Endothelial cell of umbilical vein (primary cell): ENCODE measurements around the gene KRTAP4-11. TPM values are rescaled to one million over a fixed set of nuclear protein-coding genes. Genes with fewer than 3 reads are reported as not detected.

Source experiments
- BruUV-seq: library from RNA; stranded (reverse); fragments of 400-500 nt; replicated peaks from 2 replicates; lab custom pipeline; 2021; lab: Mats Ljungman, UMichigan
- CTCF ChIA-PET: fragments of 300-600, 350-600 bp; sonication (Branson Sonifier 250); formaldehyde crosslinking; loops from one replicate; lab custom pipeline; 2021; ENCODE audit warnings: antibody characterized with exemption, inconsistent platforms; lab: Charles Lee
- POLR2A ChIA-PET: fragments of 300-600, 350-600 bp; sonication (Branson Sonifier 250); formaldehyde crosslinking; loops from one replicate; lab custom pipeline; 2021; ENCODE audit warnings: antibody characterized with exemption, inconsistent platforms; lab: Charles Lee
- DNase-seq: peaks from one replicate; pipeline ENCODE4 v3.0.0-alpha.2; 2011; ENCODE audit warnings: low read depth, low spot score
- FAIRE-seq: peaks from 2 replicates; lab custom pipeline; 2011; peaks lifted over from hg19 to GRCh38; lab: Jason Lieb, UNC
- H2AFZ ChIP-seq: 2 replicates; pipeline ENCODE4 v1.6.0; 2012; ENCODE audit warnings: low read depth, low read length, control low read depth, inconsistent platforms
- H3K27ac ChIP-seq: 2 replicates; pipeline ENCODE4 v1.5.1; 2011; ENCODE audit warnings: low read depth, mild to moderate bottlenecking, control low read depth, low read length, moderate library complexity; ENCODE audit not compliant: insufficient read depth
- H3K27me3 ChIP-seq, 2 experiments: 2 replicates each; pipeline versions ENCODE4 v1.6.0 to v1.6.1; 2011; ENCODE audit warnings: low read length in 2 of 2, mixed read lengths in 1 of 2; ENCODE audit not compliant: control insufficient read depth in 2 of 2, insufficient read depth in 2 of 2
- H3K36me3 ChIP-seq, 2 experiments: 2 replicates in 1 of 2; 3 replicates in 1 of 2; pipeline ENCODE4 v1.5.1; 2011; ENCODE audit warnings: low read length in 2 of 2, mild to moderate bottlenecking in 1 of 2, moderate library complexity in 1 of 2; ENCODE audit not compliant: control insufficient read depth in 2 of 2, insufficient read depth in 2 of 2; ENCODE audit errors: extremely low read depth in 1 of 2
- H3K4me1 ChIP-seq: 3 replicates; pipeline ENCODE4 v1.5.1; 2011; ENCODE audit warnings: mild to moderate bottlenecking, low read length; ENCODE audit not compliant: control insufficient read depth, insufficient read depth; ENCODE audit errors: extremely low read depth
- H3K4me2 ChIP-seq: 2 replicates; pipeline ENCODE4 v1.6.1; 2011; ENCODE audit warnings: low read length, control low read depth, mixed read lengths; ENCODE audit not compliant: insufficient read depth
- H3K4me3 ChIP-seq, 3 experiments: fragments of 200-600 bp in 1 of 3; sonication (generic), shearing (Covaris generic) in 1 of 3; replicated peaks in 1 of 3; 2 replicates each; pipeline ENCODE4 v1.5.1; 2011 to 2016; ENCODE audit warnings: control low read depth in 3 of 3, low read length in 3 of 3, mild to moderate bottlenecking in 2 of 3, inconsistent platforms in 1 of 3, low read depth in 1 of 3, moderate library complexity in 1 of 3; ENCODE audit not compliant: insufficient read depth in 1 of 3
- H3K79me2 ChIP-seq: 2 replicates; pipeline ENCODE4 v1.6.0; 2012; ENCODE audit warnings: low read length, inconsistent platforms; ENCODE audit not compliant: control insufficient read depth, insufficient read depth
- H3K9ac ChIP-seq: replicated peaks from 2 replicates; pipeline ENCODE3; 2011; ENCODE audit warnings: low read length, control low read depth; ENCODE audit not compliant: insufficient read depth; ENCODE audit errors: extremely low read depth
- H3K9me1 ChIP-seq: replicated peaks from 3 replicates; pipeline ENCODE4 v1.6.0; 2011; ENCODE audit warnings: mild to moderate bottlenecking, low read length; ENCODE audit not compliant: control insufficient read depth, insufficient read depth; ENCODE audit errors: extremely low read depth
- H3K9me3 ChIP-seq: replicated peaks from 2 replicates; pipeline ENCODE4 v1.5.1; 2012; ENCODE audit warnings: low read length, inconsistent platforms; ENCODE audit not compliant: control insufficient read depth, insufficient read depth
- H4K20me1 ChIP-seq: replicated peaks from 2 replicates; pipeline ENCODE3; 2011; ENCODE audit warnings: mild to moderate bottlenecking, low read length; ENCODE audit not compliant: control insufficient read depth, insufficient read depth; ENCODE audit errors: extremely low read depth
- EZH2 ChIP-seq: IDR thresholded peaks from 2 replicates; pipeline ENCODE4 v1.6.1; 2012; ENCODE audit warnings: borderline replicate concordance, low read depth, mild to moderate bottlenecking, moderate library complexity, low read length, inconsistent platforms; ENCODE audit not compliant: severe bottlenecking
- FOS ChIP-seq: IDR thresholded peaks from 2 replicates; pipeline ENCODE4 v1.6.1; 2011; ENCODE audit warnings: mild to moderate bottlenecking, low read length, moderate library complexity, borderline replicate concordance; ENCODE audit not compliant: insufficient read depth
- GATA2 ChIP-seq: IDR thresholded peaks from 2 replicates; pipeline ENCODE4 v1.7.0; 2011; ENCODE audit warnings: low read depth, mild to moderate bottlenecking, moderate library complexity, mixed read lengths, low read length; ENCODE audit not compliant: insufficient read length, insufficient read depth
- JUN ChIP-seq: IDR thresholded peaks from 2 replicates; pipeline ENCODE4 v1.6.1; 2011; ENCODE audit warnings: borderline replicate concordance, low read depth; ENCODE audit not compliant: insufficient read length, insufficient read depth
- MYC ChIP-seq: IDR thresholded peaks from one replicate; pipeline ENCODE4 v1.6.1; 2011; ENCODE audit warnings: mild to moderate bottlenecking, low read depth, low read length
- POLR2A ChIP-seq: IDR thresholded peaks from 2 replicates; pipeline ENCODE4 v1.6.1; 2012; ENCODE audit warnings: low read depth, mild to moderate bottlenecking, control low read depth, low read length
- POLR2AphosphoS5 ChIP-seq: IDR thresholded peaks from 2 replicates; pipeline ENCODE4 v1.6.1; 2012; ENCODE audit warnings: low read depth, mild to moderate bottlenecking, control low read depth, low read length, moderate library complexity; ENCODE audit not compliant: insufficient read depth
- dilution Hi-C: fragments of 300-500 bp; cut with MboI; formaldehyde crosslinking; loops from one replicate; pipeline ENCODE4 v1.15.0; 2019; ENCODE audit warnings: low sequenced_read_pairs; ENCODE audit not compliant: extremely low pct_ligation_motif_present
- intact Hi-C: fragments of 100-400 bp; cut with micrococcal nuclease; formaldehyde crosslinking; loops from one replicate; pipeline ENCODE4 v1.10.0; 2022
- polyA plus RNA-seq, 4 experiments: library from polyadenylated mRNA; depleted of rRNA in 3 of 4; stranded (reverse) in 3 of 4; unstranded in 1 of 4; fragments of >200 nt; gene quantifications; 2 replicates each; pipeline versions ENCODE4 v1.2.1 to v1.2.3, GENCODE V29; 2011 to 2012; ENCODE audit warnings: missing spikeins in 1 of 4
- total RNA-seq: library from RNA; stranded (reverse); gene quantifications from 2 replicates; pipeline ENCODE4 v1.2.3, GENCODE V29; 2021
- TF ChIP-seq, protein P1 (sequence below), 2 donors: IDR thresholded peaks; 1 replicate in 1 of 2; 2 replicates in 1 of 2; pipeline ENCODE4 v1.5.1; 2011; ENCODE audit warnings: low read length in 2 of 2, mild to moderate bottlenecking in 2 of 2, moderate library complexity in 2 of 2, control low read depth in 1 of 2, inconsistent platforms in 1 of 2, low read depth in 1 of 2; ENCODE audit not compliant: insufficient read depth in 1 of 2; ENCODE audit errors: extremely low read depth in 1 of 2
- TF ChIP-seq, protein P2 (sequence below): IDR thresholded peaks from 2 replicates; pipeline ENCODE4 v1.6.1; 2011; ENCODE audit not compliant: insufficient read depth, insufficient read length

KRTAP4-11 gene
- total and polyA plus RNA-seq, 2 donors (not counting 3 experiments of a cell fraction or from before 2014, with no cell fraction given): not detected

DNA sequence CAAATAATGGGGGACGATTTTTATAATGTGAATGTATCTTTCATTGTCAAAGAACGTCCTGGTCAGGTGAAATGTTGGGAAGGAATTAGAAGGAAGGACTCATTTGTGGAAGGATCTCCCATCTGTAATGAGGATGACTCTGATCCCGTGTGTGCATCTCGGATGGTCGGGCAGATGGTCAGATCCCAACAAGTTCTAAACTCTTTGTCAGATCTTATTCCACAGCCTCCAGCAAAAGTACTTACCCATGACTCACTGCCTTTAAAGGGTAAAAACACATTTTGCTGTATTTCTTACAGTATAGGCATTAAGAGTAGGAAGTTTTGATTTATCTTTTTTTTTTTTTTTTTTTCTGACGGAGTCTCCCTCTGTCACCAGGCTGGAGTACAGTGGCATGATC, 19.7 kb downstream of the KRTAP4-11 start:
- POLR2A ChIA-PET: no interaction called here
- no peak for FAIRE-seq

More for the DNA sequence above, 19.7 kb downstream of the KRTAP4-11 start:
- Histone ChIP-seq H3K79me2 (no peaks in the 10 kb centered on the region), H3K9me3 (no peaks in the 10 kb centered on the region), H2AFZ (no peak overlapping the region), H4K20me1 (no peaks in the 10 kb centered on the region), H3K9ac (no peak overlapping the region), H3K27me3 (no peaks in the 10 kb centered on the region), H3K9me1 (no peaks in the 10 kb centered on the region), H3K27ac (no peak overlapping the region), H3K36me3 (no peaks in the 10 kb centered on the region), H3K4me3 (no peak overlapping the region), H3K4me2 (no peak overlapping the region), H3K4me1 (peaks cover 2% of the 10 kb centered on the region)
- dilution Hi-C loops (no loop called here), intact Hi-C loops (no loop called here)
- DNase-seq: no peak
- TF ChIP-seq MYC (no peak), FOS (no peak), POLR2A (no peak), POLR2AphosphoS5 (no peak), EZH2 (no peak), GATA2 (no peak), JUN (no peak)
- TF ChIP-seq, protein P1, sequence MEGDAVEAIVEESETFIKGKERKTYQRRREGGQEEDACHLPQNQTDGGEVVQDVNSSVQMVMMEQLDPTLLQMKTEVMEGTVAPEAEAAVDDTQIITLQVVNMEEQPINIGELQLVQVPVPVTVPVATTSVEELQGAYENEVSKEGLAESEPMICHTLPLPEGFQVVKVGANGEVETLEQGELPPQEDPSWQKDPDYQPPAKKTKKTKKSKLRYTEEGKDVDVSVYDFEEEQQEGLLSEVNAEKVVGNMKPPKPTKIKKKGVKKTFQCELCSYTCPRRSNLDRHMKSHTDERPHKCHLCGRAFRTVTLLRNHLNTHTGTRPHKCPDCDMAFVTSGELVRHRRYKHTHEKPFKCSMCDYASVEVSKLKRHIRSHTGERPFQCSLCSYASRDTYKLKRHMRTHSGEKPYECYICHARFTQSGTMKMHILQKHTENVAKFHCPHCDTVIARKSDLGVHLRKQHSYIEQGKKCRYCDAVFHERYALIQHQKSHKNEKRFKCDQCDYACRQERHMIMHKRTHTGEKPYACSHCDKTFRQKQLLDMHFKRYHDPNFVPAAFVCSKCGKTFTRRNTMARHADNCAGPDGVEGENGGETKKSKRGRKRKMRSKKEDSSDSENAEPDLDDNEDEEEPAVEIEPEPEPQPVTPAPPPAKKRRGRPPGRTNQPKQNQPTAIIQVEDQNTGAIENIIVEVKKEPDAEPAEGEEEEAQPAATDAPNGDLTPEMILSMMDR (IDR thresholded peaks at IDR 0.05; ENCODE audit: extremely low read depth in 1 of 2, insufficient read depth in 1 of 2, low read depth in 1 of 2, low read length in 2 of 2): no peak
- TF ChIP-seq, protein P2, sequence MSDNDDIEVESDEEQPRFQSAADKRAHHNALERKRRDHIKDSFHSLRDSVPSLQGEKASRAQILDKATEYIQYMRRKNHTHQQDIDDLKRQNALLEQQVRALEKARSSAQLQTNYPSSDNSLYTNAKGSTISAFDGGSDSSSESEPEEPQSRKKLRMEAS: no peak
- no TSS peak for BruUV-seq
- CTCF ChIA-PET: no interaction called here
